HCEC 1CT (cell line): Measurements from ENCODE around the gene STOM.

ENCODE experiments used
- DNase-seq: peaks from one replicate; pipeline ENCODE4 v3.0.0-alpha.2; 2017

Gene STOM

DNA sequence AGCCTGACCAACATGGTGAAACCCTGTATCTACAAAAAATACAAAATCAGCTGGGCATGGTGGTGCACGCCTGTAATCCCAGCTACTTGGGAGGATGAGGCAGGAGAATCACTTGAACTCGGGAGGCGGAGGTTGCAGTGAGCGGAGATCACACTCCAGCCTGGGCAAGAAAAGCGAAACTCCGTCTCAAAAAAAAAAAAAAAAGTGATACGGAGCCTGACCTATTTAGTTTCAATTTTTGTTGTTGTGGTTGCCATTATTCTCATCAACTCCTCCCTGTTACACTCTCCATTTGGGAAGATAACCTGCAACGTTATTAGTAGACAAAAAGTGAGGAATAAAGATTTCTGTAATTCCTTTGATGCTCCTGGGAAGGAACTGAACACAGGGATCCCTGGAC lies 1.3 kb downstream of the STOM start:
- no peak for DNase-seq

DNA sequence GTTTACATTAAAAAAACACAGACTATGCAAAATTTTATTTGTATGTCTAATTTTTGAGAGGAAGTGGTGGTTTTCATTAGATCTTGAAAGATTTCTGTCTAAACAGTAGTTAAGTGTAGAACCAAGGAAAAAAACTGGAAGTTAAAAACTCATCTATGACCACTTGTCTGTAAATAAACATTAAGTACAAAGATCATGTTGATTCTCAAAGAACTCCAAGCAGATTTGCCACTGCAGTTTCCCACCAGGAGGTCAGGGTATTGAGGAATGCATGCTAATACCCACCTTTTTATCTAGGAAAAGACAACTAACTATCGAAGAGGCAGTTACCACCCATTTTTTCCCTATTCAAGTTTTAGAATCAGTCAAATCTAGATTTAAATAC lies 1.9 kb downstream of the STOM start:
- no peak for DNase-seq

DNA sequence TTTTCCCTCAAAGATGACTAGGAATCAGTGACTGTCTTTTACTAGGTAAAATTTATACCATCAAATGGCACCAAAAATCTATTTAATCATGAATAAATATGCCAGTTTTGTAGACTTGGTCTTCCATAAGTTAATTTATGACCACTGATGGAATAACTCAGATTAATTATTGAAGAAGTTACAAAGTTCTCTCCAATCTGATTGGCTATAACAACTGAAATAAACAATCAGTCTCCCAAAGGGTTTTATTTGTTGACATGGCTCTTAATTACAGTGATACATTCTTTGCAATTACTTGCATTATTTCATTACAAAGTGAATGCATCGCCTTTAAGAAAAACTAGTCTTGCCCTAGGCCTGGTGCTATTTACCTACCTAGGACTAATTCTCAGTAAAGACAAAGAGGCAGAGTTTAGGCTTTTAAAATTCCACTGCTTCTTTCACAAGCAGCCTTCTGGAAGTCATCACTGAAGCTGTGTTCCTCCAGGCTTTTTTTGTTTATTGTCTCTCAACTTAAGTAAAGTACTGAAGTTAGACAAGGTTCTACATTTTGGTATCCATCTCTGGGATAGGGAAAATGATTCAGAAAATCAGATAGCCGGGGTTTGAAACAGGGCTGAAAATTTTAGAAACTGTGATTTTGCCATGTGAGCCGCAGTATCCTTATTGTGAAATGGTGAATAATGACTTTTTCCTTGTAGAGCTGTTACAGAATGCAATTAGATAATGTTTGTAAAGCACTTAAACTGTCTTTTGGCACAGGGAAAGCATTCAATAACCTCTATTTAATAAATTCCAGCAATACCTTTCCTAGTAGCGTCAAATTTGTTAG lies 2.5 kb downstream of the STOM start:
- no peak for DNase-seq

DNA sequence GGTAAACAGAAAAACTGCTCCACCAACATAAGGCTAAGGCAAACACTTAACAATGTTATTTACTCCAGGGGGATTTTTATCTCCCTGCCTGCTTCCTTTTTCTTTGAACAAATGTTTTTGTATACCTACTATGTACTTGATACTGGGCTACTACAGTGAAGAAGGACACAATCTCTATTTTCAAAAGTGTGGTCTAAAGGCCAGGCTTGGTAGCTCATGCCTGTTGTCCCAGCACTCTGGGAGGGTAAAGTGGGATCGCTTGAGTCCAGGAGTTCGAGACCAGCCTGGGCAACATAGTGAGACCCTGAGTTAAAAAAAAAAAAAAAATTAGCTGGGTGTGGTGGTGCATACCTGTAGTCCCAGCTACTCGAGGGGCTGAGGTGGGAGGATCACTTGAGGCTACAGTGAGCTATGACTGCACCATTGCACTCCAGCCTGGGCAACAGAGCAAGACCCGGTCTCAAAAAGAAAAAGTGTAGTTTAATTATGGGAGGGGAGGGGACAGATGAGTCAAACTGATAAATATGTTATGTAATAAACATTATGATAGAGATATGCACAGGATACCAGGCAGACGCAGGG lies 3.3 kb downstream of the STOM start:
- no peak for DNase-seq

DNA sequence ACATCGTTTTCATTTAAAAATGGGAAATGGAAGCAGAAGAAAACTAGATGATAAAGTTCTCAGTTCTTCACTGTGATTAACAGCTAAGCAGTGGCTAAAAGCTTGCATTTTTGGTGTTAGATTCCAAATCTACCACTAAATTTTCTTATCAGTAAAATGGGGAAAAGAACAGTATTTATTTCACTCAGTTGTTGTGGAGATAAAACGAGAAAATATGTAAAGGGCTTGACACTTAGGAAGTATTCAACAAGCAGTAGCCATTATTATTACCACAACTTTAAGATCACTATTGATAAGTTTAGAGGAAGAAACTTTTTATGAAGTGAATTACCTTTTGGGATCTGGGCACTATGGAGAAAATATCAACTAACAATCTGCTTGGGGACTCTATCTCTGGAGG lies 4.5 kb downstream of the STOM start:
- DNase-seq, result no peak

DNA sequence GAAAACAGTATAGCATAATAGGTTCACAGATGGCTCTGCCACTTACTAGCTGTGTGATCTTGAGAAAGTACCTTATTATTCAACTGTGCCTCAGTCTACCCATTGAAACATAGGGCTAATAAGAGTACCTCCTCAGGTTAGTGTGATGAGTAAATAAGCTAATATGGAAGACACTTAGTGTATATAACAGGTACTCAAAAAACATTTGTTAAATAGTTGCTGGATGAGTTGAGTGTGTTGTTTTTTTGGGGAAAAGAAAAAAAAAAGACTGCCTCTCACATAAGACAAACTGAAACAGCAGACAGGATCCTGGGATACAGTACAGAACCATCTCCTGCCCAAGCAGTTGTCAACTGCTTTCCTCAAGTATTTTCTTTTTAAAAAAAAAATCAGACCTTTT lies 5.2 kb downstream of the STOM start:
- DNase-seq, result no peak

DNA sequence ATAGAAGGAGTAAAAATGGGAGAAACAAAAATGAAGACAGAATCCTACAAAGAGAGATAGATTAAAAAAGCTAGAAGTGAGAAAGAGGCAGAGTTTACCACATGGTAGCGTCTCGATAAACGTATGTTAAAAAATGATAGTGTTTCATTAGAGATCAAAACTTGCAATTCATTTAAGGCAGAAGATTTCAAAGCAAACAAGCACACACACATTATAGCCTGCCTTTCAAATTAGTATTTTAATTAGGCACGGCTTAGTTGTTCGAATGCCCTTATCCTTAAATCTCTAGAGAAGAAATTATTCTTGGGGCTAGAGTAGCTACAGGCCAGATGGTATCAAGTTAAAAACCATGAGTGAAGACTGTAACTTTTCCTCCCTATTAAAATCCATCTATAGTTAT lies 6.0 kb downstream of the STOM start:
- no peak for DNase-seq

DNA sequence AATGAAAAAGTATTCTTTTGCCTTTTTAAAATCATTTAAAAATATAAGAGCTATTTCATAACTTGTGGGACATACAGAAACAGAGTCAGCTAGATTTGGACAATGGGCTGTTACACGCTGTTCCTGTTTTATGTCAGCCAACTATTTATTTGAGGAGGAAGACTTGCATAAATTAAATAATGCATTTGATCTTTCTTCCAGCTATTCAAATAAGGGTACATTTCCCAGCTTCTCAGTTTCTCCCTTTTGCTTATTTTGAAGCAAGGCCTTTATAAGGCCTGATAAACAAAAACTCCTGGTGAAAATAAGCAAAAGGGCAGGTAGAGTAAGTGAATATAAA lies 6.5 kb downstream of the STOM start:
- DNase-seq, result no peak

DNA sequence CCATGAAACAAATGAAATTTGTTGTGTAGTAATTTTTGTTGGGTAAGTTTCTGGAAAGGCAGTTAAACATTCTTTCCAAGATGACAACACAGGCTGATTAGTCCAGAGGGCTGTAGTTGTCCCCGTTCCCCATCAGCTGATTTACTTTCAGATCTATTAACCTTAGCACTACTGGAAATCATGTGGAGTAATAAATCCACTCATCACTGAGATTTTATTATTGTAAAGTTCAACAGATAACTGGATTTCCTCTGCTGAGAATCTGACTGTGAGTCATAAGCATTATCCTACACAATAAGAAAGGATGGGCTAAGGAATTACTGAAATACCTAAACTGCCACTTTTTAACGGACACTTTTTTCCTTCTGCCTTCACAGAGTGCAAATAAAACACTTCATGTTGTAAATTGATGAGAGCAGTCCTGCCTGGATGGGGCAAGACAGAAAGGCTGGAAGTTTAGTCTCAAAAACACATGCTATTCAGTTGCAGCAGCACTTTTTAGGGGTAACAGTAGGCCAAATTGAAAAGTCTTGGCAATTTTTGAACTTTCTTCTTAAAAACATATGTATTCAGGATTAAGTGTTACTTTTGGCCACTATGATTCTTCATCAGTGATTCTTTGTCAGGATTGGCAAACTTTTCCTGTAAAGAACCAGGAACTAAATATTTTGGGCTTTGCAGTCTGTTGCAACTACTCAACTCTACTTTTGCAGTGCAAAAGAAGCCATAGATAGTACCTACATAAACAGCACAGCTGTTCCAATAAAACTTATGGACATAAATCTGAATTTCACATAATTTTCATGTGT lies 7.0 kb downstream of the STOM start:
- DNase-seq, result peak; percentile 78

DNA sequence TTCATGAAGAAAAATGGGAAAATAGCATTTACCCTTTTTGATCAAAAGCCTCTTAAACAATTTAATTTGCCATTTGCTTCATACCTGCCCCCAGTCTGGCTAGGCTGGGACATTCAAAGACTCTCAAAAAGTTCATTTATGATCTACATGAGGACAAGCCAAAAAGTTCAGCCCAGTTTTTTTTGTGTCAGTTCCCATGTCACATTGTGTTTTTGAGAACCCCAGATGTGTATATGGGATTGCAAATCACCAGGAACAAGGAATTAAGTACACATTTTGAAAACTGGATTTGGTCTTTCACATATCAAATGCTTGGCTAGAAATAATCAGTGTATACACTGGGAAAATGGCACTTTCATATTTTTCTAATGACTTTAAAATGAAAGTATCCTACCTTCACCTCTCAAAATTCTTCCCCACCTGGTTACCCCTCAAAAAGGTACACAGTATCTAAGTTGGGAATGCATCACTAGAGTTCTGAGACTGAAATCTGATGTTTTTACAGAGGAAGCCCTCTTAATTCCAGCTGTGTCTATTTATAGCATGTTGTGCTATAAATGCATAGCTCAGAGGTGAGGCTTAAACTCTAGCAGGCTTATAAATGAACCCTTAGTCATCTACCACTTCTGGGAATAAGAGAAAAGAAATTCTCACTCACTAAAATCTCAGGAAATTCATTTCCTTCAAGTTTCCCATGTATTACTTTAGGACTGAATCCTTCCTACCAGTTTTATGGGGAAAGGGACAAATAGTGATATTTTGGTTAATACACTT lies 9.3 kb downstream of the STOM start:
- peak; percentile 96 for DNase-seq

DNA sequence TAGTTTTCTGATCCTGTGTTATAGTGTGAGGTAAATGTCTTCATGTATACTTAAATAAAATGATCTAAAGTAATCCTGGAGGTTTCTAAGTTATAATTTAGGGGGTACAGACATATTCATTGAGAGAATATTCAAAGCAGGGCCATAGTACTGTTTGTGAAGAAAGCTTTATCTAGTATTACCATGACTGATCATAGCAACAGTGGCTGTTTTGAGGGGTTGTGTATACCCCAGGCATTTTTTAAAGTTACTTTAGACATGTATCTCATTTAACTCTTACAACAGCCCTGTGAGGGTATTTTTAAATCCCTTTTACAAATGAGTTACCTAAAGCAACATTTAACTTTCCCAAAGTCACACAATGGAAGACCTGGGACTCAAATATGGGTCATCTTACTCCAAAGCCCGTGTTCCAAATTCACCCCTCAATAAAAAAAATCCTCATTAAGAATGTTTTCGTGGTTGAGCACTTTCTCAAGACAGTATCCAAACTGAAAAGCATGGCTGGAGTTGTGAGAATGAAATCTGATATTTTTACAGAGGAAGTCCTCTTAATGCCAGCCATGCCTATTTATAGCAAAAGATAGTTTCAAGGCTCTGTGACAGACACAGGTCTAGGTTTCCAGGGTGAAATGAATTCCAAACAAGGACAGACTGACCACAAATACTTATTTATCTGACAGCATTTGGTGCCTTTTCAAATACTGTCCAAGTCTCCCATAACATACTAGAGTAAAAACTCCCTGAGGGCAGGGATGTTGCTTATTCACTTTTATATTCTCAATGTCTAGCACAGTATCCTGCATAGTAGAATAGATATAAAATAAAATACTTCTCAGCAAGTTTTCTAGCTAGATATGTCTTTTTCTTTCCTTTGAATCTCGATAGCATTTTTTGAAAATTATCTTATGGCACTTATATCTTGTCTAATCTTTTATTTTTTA lies 10.4 kb downstream of the STOM start:
- DNase-seq, result peak; percentile 15

DNA sequence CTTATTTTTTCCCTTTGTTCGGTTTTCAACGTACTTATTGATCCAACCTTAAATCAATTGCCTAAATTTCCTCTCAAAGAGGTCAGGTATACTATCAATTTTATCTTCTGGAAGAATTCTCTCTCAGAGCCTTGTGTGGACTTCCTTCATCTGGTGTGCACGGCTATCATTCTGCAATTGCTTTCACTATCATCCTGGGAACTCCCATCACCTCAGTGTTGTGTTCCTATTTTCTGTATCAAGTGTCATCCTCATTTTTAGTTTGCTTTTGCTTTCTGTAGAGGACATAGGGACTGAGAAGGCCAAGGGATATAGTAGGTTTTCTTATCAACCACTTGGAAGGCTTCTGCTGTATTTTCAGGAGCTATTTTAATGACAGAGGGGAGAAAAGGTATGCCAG lies 11.3 kb downstream of the STOM start:
- DNase-seq, result no peak

DNA sequence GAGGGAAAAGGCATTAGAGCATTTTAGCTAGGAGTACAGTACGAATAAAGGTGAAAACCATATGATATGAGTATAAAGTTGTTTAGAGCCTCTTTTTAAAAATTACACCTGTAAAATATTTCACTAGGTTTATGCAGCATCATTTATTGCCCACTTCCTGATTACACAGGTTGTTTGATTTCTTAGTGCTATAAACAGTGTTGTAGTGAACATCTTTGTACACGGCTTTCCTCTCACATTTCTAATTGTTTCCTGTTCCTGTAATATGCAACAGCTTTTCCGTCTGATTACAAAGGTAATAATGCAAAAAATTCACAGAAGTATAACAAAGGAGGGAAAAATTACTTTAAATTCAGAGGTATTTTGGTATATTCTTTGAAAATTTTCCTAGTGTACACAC lies 13.0 kb downstream of the STOM start:
- DNase-seq, result no peak

DNA sequence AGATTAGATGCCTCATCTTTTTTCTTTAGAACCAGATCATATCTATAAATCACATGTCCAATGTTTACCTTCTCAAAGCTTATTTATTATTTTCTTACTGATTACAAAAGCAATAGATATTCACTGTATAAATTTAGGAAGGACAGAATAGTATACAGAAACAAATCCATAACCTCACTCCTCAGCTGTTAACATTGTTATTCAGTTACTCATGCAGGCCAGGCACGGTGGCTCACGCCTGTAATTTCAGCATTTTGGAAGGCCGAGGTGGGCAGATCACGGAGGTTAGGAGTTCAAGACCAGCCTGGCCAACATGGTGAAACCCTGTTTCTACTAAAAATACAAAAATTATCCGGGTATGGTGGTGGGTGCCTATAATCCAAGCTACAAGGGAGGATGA lies 15.3 kb downstream of the STOM start:
- peak; percentile 76 for DNase-seq

DNA sequence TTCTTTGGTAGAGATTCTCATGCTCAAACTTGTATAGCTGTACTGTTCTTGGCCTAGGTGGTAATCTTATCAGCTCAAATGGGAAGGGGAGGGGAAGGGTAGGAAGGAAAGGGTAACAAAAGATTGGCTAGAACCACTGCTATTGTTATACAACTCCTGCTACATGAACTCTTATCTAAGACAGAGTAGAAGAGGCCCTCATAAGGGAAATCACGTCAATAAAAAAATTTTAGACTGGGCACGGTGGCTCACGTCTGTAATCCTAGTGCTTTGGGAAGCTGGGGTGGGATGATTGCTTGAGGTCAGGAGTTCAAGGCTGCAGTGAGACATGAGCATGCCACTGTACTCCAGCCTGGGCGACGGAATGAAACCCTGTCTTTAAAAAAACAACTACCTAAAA lies 15.9 kb downstream of the STOM start:
- DNase-seq, result no peak

DNA sequence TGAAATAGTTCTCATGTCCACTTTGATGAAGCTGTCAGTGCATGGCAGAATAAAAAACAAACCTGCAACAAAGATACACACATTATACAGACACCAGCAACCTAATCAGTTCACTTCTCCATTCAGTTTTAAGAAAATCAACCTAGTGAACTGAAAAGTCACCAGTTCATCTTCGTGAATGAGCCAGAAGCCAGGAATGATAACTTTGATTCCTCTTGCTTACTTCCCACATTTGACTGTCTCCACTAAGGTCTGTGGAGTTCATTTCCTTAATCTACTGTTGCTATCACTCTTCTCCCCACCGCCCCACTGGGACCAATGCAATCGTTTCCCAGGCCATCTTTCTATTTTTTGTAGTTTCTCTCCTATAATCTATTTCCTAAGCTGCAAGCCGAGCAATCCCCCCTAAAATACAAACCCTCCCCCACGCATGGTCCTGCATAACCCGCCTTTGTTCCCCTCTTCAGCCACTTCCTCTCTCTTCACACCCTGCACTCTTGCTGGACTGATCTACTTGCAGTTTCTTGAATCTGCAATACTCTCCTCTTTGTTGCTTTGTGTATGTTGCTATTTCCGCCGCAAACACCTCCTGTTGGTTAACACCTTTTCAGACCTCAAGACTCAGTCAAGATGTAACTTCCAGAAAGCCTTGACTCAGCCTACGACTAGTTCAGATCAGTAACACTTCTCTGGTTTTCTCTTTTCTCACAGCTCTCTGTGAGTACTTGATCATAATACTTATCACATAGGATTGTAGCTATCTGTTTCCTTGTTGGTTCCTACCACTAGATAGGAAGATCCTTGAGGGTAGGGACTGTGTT lies 16.6 kb downstream of the STOM start:
- no peak for DNase-seq

DNA sequence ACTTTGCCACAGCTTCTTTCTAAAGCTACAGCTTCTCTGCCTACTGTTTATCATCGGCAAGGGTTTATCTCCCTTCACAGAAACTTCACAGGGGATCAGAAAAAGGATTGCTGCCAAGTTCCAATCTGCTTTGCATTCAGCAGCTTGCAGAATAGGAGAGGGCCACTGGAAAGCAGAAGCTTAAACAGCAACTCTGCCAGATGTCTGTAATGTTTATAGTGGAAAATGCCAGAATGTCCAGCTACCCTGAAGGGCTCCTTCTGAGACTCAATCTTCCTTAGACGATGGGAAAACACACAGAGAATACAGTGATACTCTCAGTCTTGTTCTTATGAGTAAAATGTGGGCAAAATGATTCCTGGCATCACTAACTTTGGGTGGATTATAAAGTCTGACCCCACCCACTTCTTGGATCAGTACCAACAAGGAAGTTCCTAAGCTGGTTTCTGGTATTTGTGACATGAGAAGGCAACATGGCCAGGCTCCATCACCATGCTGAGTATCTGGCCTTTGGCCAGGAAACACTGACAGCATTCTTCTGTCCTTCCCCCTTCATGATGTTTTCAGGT lies 19.0 kb downstream of the STOM start:
- DNase-seq, result peak; percentile 79

DNA sequence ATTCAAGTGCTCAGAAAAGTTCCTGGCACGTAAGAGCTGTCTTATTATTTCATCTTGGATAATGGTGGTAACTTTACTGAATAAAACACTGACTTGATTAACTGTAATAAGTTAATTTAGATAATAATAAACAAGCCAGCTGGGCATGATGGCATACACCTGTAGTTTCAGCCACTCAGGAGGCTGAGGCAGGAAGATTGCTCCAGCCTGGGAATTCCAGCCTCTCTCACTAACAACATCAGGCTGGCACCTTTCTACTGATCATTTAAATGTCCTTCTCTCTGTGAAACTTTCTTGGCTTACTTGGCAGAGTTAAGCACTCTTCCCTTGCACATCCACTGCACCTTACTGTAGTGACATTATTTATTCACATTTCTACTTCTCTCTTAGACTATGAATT lies 20.0 kb downstream of the STOM start:
- no peak for DNase-seq

DNA sequence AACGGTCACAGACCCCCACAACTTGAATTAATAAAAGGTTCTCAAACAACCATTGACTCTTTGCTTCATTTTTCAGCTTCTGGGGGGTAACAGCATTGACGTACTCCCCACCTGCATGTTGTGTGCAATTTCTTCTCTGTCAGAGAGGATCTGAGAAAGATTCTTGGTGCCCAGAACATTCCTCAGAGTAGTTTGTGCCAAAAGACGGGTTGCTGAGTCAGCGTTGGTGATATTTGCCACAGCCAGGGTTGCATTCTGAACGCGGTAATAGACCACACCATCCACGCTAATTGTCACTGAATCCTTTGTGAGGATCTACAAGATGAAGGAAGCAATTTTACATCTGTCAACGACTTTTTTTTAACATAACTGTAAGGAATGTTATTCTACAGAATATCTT lies 21.0 kb downstream of the STOM start:
- DNase-seq, result no peak

DNA sequence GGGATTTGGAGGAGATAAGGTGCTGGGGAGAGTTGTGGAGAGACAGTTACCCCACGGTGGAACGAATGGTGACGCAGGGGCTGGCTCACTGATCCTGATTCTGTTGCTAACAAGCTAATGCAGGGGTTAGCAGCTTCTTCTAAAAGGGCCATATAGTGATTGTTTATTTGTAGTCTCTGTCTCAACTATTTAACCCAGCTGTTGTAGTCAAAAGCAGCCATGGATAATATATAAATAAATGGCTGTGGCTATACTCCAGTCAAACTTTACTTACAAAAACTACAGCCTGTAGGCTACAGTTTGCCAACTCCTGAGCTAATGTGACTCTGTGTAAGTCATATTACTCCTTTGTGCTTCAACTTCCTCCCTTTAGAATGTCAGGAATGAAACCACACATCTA lies 21.8 kb downstream of the STOM start:
- DNase-seq, result no peak

DNA sequence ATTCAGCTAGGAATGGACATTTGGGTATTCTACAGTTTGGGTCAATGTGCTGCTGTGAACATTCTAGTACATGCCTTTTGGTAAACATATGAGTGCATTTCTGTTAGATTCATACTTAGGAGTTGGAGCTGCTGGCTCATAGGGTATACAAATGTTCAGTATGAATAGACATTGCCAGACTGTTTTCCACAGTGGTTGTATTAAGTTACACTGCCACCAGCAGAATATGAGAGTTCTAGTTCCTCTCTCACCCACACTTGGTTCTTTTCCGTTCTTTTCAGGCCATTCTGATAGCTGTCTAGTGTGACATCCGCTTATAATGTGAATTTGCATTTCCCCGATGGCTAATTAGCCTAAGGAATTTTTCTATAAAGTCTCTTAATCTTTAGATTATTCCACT lies 25.0 kb downstream of the STOM start:
- no peak for DNase-seq
